GM21528 (cell line): ENCODE results near the gene ALPP.
"Not testable (repeated sequence)": the region's sequence is repeated elsewhere in the genome, so short reads cannot be mapped to it uniquely, and the experiment has no call there.

Source experiments
- ATAC-seq: cut with Tn5 transposase; IDR thresholded peaks from one replicate; pipeline ENCODE4 v1.9.1; 2021; ENCODE audit warnings: mild to moderate bottlenecking, moderate library complexity; ENCODE audit not compliant: unreplicated experiment, low FRiP score

Gene ALPP

GRCh38 chr2:232400256-232401015 lies 21.9 kb downstream of the ALPP start:
- no peak for ATAC-seq

DNA sequence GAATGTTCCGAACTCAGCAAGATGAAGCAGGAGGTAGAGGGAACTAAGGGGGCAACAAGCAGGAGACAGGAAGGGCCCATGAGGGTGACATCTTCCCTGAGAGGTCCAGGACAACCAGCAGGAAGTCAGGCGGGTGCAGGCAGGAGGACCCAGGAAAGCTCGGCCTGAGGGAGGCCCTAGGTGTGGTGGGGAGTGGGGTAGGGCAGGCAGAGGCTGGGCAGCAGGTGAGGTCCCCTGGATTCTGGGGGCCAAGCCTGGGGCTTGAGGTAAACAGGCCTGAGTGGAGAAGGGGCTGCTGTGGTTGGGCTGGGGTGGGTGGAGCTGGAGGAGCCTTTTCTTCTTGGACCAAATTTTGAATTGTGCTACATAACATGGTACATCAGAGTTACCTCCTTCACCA lies 24.0 kb downstream of the ALPP start:
- ATAC-seq = no peak

- no peak for ATAC-seq
These were observed 27.5 kb downstream of the ALPP start for GRCh38 chr2:232405943-232406510.

GRCh38 chr2:232406556-232407310 lies 28.2 kb downstream of the ALPP start, which contains the start of gene ALPG:
TSS of gene ALPG (plus strand) at chr2:232406844. CDS start at chr2:232406895, 51 bp downstream.
- ATAC-seq = no peak

- not testable (repeated sequence) for ATAC-seq
These were observed 29.0 kb downstream of the ALPP start for GRCh38 chr2:232407428-232408150.

DNA sequence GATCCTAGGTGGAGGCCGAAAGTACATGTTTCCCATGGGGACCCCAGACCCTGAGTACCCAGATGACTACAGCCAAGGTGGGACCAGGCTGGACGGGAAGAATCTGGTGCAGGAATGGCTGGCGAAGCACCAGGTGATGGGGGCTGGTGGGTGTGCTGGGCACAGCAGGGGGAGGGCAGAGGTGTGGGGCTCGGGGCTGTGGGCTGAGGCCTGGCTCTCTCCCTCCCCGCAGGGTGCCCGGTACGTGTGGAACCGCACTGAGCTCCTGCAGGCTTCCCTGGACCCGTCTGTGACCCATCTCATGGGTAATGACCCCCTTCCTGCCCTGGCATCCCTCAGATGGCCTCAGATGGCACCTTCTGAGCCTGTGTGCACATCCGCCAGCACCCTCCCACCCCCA lies 29.7 kb downstream of the ALPP start:
- not testable (repeated sequence) for ATAC-seq

GRCh38 chr2:232409617-232410016 lies 31.1 kb downstream of the ALPP start:
- not testable (repeated sequence) for ATAC-seq

- no peak for ATAC-seq
These were observed 31.8 kb downstream of the ALPP start for GRCh38 chr2:232410238-232410900.

GRCh38 chr2:232411901-232412629 lies 33.5 kb downstream of the ALPP start:
- no peak for ATAC-seq

DNA sequence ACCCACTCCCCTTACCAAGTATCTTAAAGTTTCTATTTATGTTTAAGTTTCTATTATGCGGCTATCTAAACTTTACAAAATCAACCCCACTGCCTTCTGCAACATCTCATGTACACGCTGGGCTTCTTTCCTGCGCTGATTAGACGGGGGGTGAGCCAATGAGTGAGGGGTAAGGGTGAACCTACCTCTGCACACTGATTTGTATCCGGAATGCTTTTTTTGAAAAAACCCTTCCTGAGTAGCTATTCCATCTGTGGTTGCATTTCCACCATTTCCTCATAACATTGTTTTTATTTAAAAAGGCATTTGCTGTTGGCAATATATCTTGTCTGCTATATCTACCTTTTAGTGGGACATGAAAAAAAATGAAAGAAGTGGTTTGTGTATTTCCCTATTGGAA lies 34.4 kb downstream of the ALPP start:
- no peak for ATAC-seq

- ATAC-seq = no peak
These were observed 36.7 kb downstream of the ALPP start for GRCh38 chr2:232415138-232415690.

DNA sequence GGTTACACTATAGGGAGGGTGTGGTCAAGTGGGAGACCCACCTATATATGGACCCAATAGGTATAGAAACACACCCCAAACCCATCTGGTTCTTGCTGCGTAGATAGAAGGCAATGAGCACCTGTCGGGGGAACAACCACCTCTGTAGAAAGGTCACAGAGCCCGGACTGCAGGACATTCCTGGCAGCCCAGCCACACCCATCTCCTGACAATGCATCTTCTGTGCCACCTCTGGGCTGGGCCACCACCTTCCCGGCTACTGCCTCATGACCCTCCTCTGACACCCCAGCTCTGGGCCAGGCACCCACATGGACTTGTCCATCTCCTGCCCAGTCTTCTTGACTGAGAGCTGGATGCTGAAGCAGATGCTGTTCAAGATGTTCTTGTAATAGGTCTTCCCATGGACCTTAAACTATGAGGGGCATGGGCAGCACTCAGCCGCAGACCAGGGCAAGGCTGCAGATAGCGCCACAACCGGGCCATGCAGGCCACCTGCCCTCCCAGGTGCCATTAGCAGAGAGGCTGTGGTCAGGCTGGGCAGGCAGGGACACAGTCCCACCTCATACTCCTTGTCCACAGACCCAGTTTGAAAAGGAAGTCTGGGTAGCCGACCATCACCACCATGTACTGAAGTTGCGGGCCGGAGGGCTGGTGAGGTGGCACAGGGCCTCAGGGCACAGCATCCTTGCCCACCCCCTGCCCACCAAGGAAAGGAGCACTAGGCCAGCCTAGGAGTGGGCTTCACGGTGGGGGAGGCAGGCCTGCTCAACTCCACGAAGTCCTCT lies 37.4 kb downstream of the ALPP start:
- ATAC-seq = no peak

- ATAC-seq = no peak
These were observed 38.2 kb downstream of the ALPP start for GRCh38 chr2:232416521-232417470.

GRCh38 chr2:232417489-232417888 lies 38.9 kb downstream of the ALPP start:
- ATAC-seq = no peak

- no peak for ATAC-seq
These were observed 39.5 kb downstream of the ALPP start for GRCh38 chr2:232418056-232418455.

DNA sequence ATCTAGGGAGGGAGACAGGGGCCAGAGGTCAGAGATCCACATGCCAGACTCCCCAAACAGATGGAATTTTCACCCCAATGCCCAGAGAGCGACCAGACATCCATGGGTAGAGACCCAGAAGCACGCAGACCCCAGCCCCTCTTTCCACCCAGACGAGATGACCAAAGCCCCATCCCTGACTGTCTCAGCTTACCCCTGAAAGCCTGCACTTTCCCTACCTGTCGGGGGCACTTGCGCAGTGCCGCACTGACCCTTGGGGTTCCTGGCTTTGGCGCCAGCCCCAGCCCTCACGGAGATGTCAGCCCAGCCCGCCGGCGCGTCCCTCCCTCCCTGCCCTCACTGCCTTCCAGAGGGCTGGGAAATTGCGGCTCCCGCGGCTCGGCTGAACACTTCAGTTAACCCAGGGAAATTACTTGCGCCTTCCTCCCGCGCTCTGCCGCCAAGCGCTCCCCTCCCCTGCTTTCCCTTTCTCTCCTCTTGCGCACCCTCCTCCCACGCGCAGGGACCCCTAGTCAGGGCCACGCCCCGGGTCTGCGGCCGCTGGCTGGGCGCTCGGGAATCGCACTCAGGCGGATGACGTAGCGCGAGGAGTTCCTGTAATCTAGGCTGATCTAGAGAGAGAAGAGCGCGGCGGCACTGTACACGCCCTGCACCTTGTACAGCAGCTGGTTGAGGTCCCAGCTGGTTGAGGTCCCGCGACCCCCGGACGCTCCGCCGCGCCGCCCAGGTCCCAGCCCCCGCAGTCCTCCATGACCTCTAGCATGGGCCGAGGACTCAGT lies 40.1 kb downstream of the ALPP start:
- ATAC-seq = no peak
